HS-5 (cell line): ENCODE data around the gene KDM4B.

Experiments
- DNase-seq: peaks from one replicate; pipeline ENCODE4 v3.0.0-alpha.2; 2012; ENCODE audit warnings: low read depth

KDM4B gene

GRCh38 chr19:5137114-5137513, 168.2 kb downstream of the KDM4B start:
- no peak for DNase-seq

GRCh38 chr19:5137571-5138124, 168.7 kb downstream of the KDM4B start:
- no peak for DNase-seq

GRCh38 chr19:5138606-5139582, 170.0 kb downstream of the KDM4B start:
- no peak for DNase-seq

GRCh38 chr19:5139583-5140325, 170.8 kb downstream of the KDM4B start:
- no peak for DNase-seq

GRCh38 chr19:5141129-5141849, 172.4 kb downstream of the KDM4B start:
- DNase-seq, result no peak

GRCh38 chr19:5141850-5142724, 173.2 kb downstream of the KDM4B start:
- no peak for DNase-seq

GRCh38 chr19:5142725-5143097, 173.8 kb downstream of the KDM4B start:
- no peak for DNase-seq

GRCh38 chr19:5143471-5144411, 174.8 kb downstream of the KDM4B start:
- DNase-seq, result no peak

GRCh38 chr19:5144545-5145179, 175.7 kb downstream of the KDM4B start:
- no peak for DNase-seq

- DNase-seq, result no peak
Observed at GRCh38 chr19:5145521-5146511, 176.9 kb downstream of the KDM4B start.

GRCh38 chr19:5147074-5147977, 178.4 kb downstream of the KDM4B start:
- no peak for DNase-seq

- DNase-seq, result no peak
Observed at GRCh38 chr19:5147978-5148793, 179.3 kb downstream of the KDM4B start.

GRCh38 chr19:5148794-5149190, 179.9 kb downstream of the KDM4B start:
- no peak for DNase-seq

- DNase-seq, result no peak
Observed at GRCh38 chr19:5149508-5149907, 180.6 kb downstream of the KDM4B start.

- no peak for DNase-seq
Observed at GRCh38 chr19:5149932-5150901, 181.3 kb downstream of the KDM4B start.
